Hepatocyte (in vitro differentiated cells): ENCODE measurements around the gene RELA. TPM values are rescaled to one million over a fixed set of nuclear protein-coding genes. Genes with fewer than 3 reads are reported as not detected.

ENCODE experiments used
- DNase-seq: peaks from one replicate; pipeline ENCODE4 v3.0.0-alpha.2; 2016; ENCODE audit warnings: low spot score
- H2AFZ ChIP-seq: fragments of 200-600 bp; sonication (generic); 2 replicates; pipeline ENCODE4 v1.6.0; 2016; ENCODE audit warnings: antibody characterized with exemption, mild to moderate bottlenecking
- H3K27ac ChIP-seq: fragments of 200-600 bp; sonication (generic); 2 replicates; pipeline ENCODE4 v1.5.1; 2016; ENCODE audit warnings: mild to moderate bottlenecking
- H3K27me3 ChIP-seq: fragments of 200-600 bp; sonication (generic); 2 replicates; pipeline ENCODE4 v1.6.1; 2016
- H3K36me3 ChIP-seq: fragments of 200-600 bp; sonication (generic); replicated peaks from 2 replicates; pipeline ENCODE4 v1.5.1; 2016; ENCODE audit warnings: low read depth; ENCODE audit not compliant: insufficient read depth
- H3K4me1 ChIP-seq: fragments of 200-600 bp; sonication (generic); 2 replicates; pipeline ENCODE4 v1.5.1; 2016; ENCODE audit warnings: mild to moderate bottlenecking, moderate library complexity; ENCODE audit not compliant: insufficient read depth
- H3K4me2 ChIP-seq: fragments of 200-600 bp; sonication (generic); 2 replicates; pipeline ENCODE4 v1.6.0; 2016
- H3K4me3 ChIP-seq: fragments of 200-600 bp; sonication (generic); 2 replicates; pipeline ENCODE4 v1.5.1; 2016; ENCODE audit warnings: mild to moderate bottlenecking
- H3K79me2 ChIP-seq: fragments of 200-600 bp; sonication (generic); 2 replicates; pipeline ENCODE4 v1.6.0; 2017; ENCODE audit warnings: mild to moderate bottlenecking
- H3K9me2 ChIP-seq: fragments of 200-600 bp; sonication (generic); replicated peaks from 2 replicates; pipeline ENCODE4 v1.6.0; 2017; ENCODE audit warnings: mild to moderate bottlenecking; ENCODE audit not compliant: insufficient read depth
- H3K9me3 ChIP-seq: fragments of 200-600 bp; sonication (generic); 2 replicates; pipeline ENCODE4 v1.5.1; 2016; ENCODE audit warnings: low read depth, mild to moderate bottlenecking
- H4K20me1 ChIP-seq: fragments of 200-600 bp; sonication (generic); 2 replicates; pipeline ENCODE4 v1.6.0; 2016; ENCODE audit warnings: mild to moderate bottlenecking; ENCODE audit not compliant: insufficient read depth, poor library complexity, severe bottlenecking
- CTCF ChIP-seq: fragments of 200-600 bp; sonication (generic); IDR thresholded peaks from 2 replicates; pipeline ENCODE4 v1.5.1; 2016; ENCODE audit warnings: antibody characterized with exemption, mild to moderate bottlenecking; ENCODE audit not compliant: poor library complexity
- EZH2 ChIP-seq: fragments of 200-600 bp; sonication (generic); IDR thresholded peaks from 2 replicates; pipeline ENCODE4 v1.6.1; 2016; ENCODE audit warnings: antibody characterized with exemption, mild to moderate bottlenecking, borderline replicate concordance
- EZH2phosphoT487 ChIP-seq: fragments of 200-600 bp; sonication (generic); IDR thresholded peaks from one replicate; pipeline ENCODE4 v1.6.1; 2018; ENCODE audit warnings: antibody characterized with exemption, mild to moderate bottlenecking, low read depth, moderate library complexity; ENCODE audit not compliant: unreplicated experiment, severe bottlenecking
- WGBS: methylation state at CpG from one replicate; pipeline ENCODE4 v1.1.6; 2016; ENCODE audit warnings: low lambda C conversion rate; ENCODE audit errors: missing lambda C conversion rate; 5-methylcytosine and 5-hydroxymethylcytosine counted together
- polyA plus RNA-seq: library from polyadenylated mRNA; unstranded; fragments of >200 nt; fragmentation: Nextera tagmentation; extraction: Ambion mirVana; gene quantifications from 2 replicates; pipeline ENCODE4 v1.2.1, GENCODE V29; 2016
- total RNA-seq: library from RNA; depleted of rRNA; stranded (reverse); fragments of >200 nt; gene quantifications from 2 replicates; pipeline ENCODE4 v1.2.3, GENCODE V29; 2014

Gene RELA
- total and polyA plus RNA-seq, 2 experiments from 2014 or later, result 32.7 to 68.7 TPM

- Histone ChIP-seq H4K20me1 (no peaks in the 10 kb centered on the region), H3K27me3 (peaks cover 7% of the 10 kb centered on the region), H3K36me3 (no peaks in the 10 kb centered on the region), H3K4me2 (no peak overlapping the region), H3K4me3 (no peak overlapping the region), H2AFZ (no peak overlapping the region), H3K9me2 (no peaks in the 10 kb centered on the region), H3K79me2 (no peaks in the 10 kb centered on the region), H3K27ac (no peak overlapping the region), H3K4me1 (no peaks in the 10 kb centered on the region), H3K9me3 (no peaks in the 10 kb centered on the region)
- DNase-seq, result no peak
- WGBS, result 82% methylated on average over 5 of the region's 5 CpGs
- TF ChIP-seq EZH2, result no peak
- TF ChIP-seq EZH2phosphoT487, result no peak
- TF ChIP-seq CTCF, result no peak
These were observed 17.6 kb upstream of the RELA start for GRCh38 chr11:65680192-65680743.

- no peaks in the 10 kb centered on the region for H3K36me3 ChIP-seq
- no peaks in the 10 kb centered on the region for H3K4me1 ChIP-seq
- no peaks in the 10 kb centered on the region for H3K9me3 ChIP-seq
- H4K20me1 ChIP-seq, result no peaks in the 10 kb centered on the region
- no peak for DNase-seq
- H3K79me2 ChIP-seq, result no peaks in the 10 kb centered on the region
- TF ChIP-seq EZH2phosphoT487, result no peak
- no peak for TF ChIP-seq CTCF
- no peak for TF ChIP-seq EZH2
- 98% methylated on average over 2 of the region's 2 CpGs for WGBS
- no peaks in the 10 kb centered on the region for H3K27me3 ChIP-seq
- H3K27ac ChIP-seq, result no peak overlapping the region
- no peak overlapping the region for H2AFZ ChIP-seq
- no peak overlapping the region for H3K4me3 ChIP-seq
- no peak overlapping the region for H3K4me2 ChIP-seq
- H3K9me2 ChIP-seq, result no peaks in the 10 kb centered on the region
These were observed 10.3 kb upstream of the RELA start for GRCh38 chr11:65672982-65673381.

GRCh38 chr11:65672180-65672860, 9.6 kb upstream of the RELA start:
- Histone ChIP-seq H3K79me2 (no peaks in the 10 kb centered on the region), H3K9me3 (no peaks in the 10 kb centered on the region), H3K27ac (no peak overlapping the region), H3K9me2 (no peaks in the 10 kb centered on the region), H4K20me1 (no peaks in the 10 kb centered on the region), H3K27me3 (no peaks in the 10 kb centered on the region), H2AFZ (no peak overlapping the region), H3K4me3 (no peak overlapping the region), H3K4me1 (no peaks in the 10 kb centered on the region), H3K4me2 (no peak overlapping the region), H3K36me3 (no peaks in the 10 kb centered on the region)
- DNase-seq, result no peak
- TF ChIP-seq EZH2 (no peak), CTCF (no peak), EZH2phosphoT487 (no peak)
